Measurements from ENCODE around the gene GLS2. TPM values are rescaled to one million over a fixed set of nuclear protein-coding genes. Genes with fewer than 3 reads are reported as not detected.

Gene GLS2
- total RNA-seq, 1 donor from 2014 or later, result 2.3 TPM

- H3K4me3 ChIP-seq, result no peak overlapping the region
- Mint-ChIP-seq H3K27ac (no peak overlapping the region), H3K4me1 (peaks cover 17% of the 10 kb centered on the region), H3K27me3 (ENCODE audit: insufficient read depth, low read depth) (peaks cover 2% of the 10 kb centered on the region), H3K9me3 (no peaks in the 10 kb centered on the region), H3K36me3 (no peaks in the 10 kb centered on the region), H3K4me3 (no peak overlapping the region)
- no peaks in the 10 kb centered on the region for H3K27me3 ChIP-seq
- no peaks in the 10 kb centered on the region for H4K20me1 ChIP-seq (ENCODE audit: low read depth)
- H3K9ac ChIP-seq, result no peak overlapping the region
- TF ChIP-seq CTCF (IDR thresholded peaks at IDR 0.05) (no peak), EZH2 (IDR thresholded peaks at IDR 0.05) (no peak), EZH2phosphoT487 (IDR thresholded peaks at IDR 0.05) (no peak)
- H2AFZ ChIP-seq (replicated peaks), result no peak overlapping the region
- no peak for DNase-seq (ENCODE audit: low spot score)
- peak overlapping the region; percentile 85 for H3K27ac ChIP-seq
- H3K4me2 ChIP-seq, result no peak overlapping the region
- H3K79me2 ChIP-seq (ENCODE audit: low read depth), result no peaks in the 10 kb centered on the region
- peaks cover 42% of the 10 kb centered on the region for H3F3A ChIP-seq (ENCODE audit: low read depth)
- H3K36me3 ChIP-seq, result no peaks in the 10 kb centered on the region
- no peaks in the 10 kb centered on the region for H3K9me3 ChIP-seq (ENCODE audit: low read depth)
- H3K4me1 ChIP-seq, result peaks cover 22% of the 10 kb centered on the region
Observed at GRCh38 chr12:56461235-56462159, 26.5 kb downstream of the GLS2 start.

GRCh38 chr12:56457817-56458216 lies 30.1 kb downstream of the GLS2 start:
- Histone ChIP-seq H3K4me2 (no peak overlapping the region), H3F3A (ENCODE audit: low read depth) (peaks cover 30% of the 10 kb centered on the region), H3K4me1 (peaks cover 27% of the 10 kb centered on the region), H3K79me2 (ENCODE audit: low read depth) (no peaks in the 10 kb centered on the region), H3K9me3 (ENCODE audit: low read depth) (no peaks in the 10 kb centered on the region), H2AFZ (replicated peaks) (no peak overlapping the region), H3K9ac (no peak overlapping the region), H4K20me1 (ENCODE audit: low read depth) (no peaks in the 10 kb centered on the region), H3K27ac (no peak overlapping the region), H3K27me3 (no peaks in the 10 kb centered on the region), H3K4me3 (no peak overlapping the region), H3K36me3 (no peaks in the 10 kb centered on the region)
- Mint-ChIP-seq H3K27ac (no peak overlapping the region), H3K27me3 (ENCODE audit: insufficient read depth, low read depth) (peaks cover 7% of the 10 kb centered on the region), H3K36me3 (no peaks in the 10 kb centered on the region), H3K4me3 (no peak overlapping the region), H3K4me1 (peaks cover 9% of the 10 kb centered on the region), H3K9me3 (no peaks in the 10 kb centered on the region)
- no peak for DNase-seq (ENCODE audit: low spot score)
- TF ChIP-seq EZH2 (IDR thresholded peaks at IDR 0.05) (no peak), CTCF (IDR thresholded peaks at IDR 0.05) (no peak), EZH2phosphoT487 (IDR thresholded peaks at IDR 0.05) (no peak)

- Histone ChIP-seq H4K20me1 (ENCODE audit: low read depth) (no peaks in the 10 kb centered on the region), H3K79me2 (ENCODE audit: low read depth) (no peaks in the 10 kb centered on the region), H3F3A (ENCODE audit: low read depth) (peaks cover 22% of the 10 kb centered on the region), H3K9me3 (ENCODE audit: low read depth) (no peaks in the 10 kb centered on the region), H3K4me1 (peaks cover 31% of the 10 kb centered on the region), H3K36me3 (no peaks in the 10 kb centered on the region), H3K27ac (no peak within 1 kb of the TSS), H3K4me2 (peak within 1 kb of the TSS; percentile 23), H3K9ac (no peak within 1 kb of the TSS), H3K4me3 (no peak within 1 kb of the TSS), H2AFZ (replicated peaks) (peak within 1 kb of the TSS; percentile 92), H3K27me3 (no peaks in the 10 kb centered on the region)
- no peak for TF ChIP-seq EZH2 (IDR thresholded peaks at IDR 0.05)
- no peak for TF ChIP-seq EZH2phosphoT487 (IDR thresholded peaks at IDR 0.05)
- TF ChIP-seq CTCF (IDR thresholded peaks at IDR 0.05), result no peak
- H3K36me3 Mint-ChIP-seq, result no peaks in the 10 kb centered on the region
- peaks cover 16% of the 10 kb centered on the region for H3K4me1 Mint-ChIP-seq
- peak within 1 kb of the TSS; percentile 50 for H3K4me3 Mint-ChIP-seq
- H3K27me3 Mint-ChIP-seq (ENCODE audit: insufficient read depth, low read depth), result peaks cover 7% of the 10 kb centered on the region
- peak within 1 kb of the TSS; percentile 72 for H3K27ac Mint-ChIP-seq
- no peak for DNase-seq (ENCODE audit: low spot score)
- no peaks in the 10 kb centered on the region for H3K9me3 Mint-ChIP-seq
Observed at GRCh38 chr12:56454557-56454956, 33.4 kb downstream of the GLS2 start, which contains the start of gene MIP. Gene MIP (minus strand): TSS chr12:56454657. CDS start chr12:56454613, 44 bp downstream.

Measured in neural progenitor cell (in vitro differentiated cells).